Gastroesophageal sphincter (tissue), 4 donors: ENCODE results near the gene ZCCHC17. TPM values are rescaled to one million over a fixed set of nuclear protein-coding genes. Genes with fewer than 3 reads are reported as not detected.
A peak's percentile ranks its signal among the peaks of the same experiment; 100 is the strongest.

Experiments used
- ATAC-seq: fragments of 150-250 bp; one replicate; pipeline ENCODE4 v1.9.1; 2016; ENCODE audit warnings: mild to moderate bottlenecking, moderate library complexity
- H3K27ac ChIP-seq, 4 donors: fragments of 200-600 bp; sonication (generic) in 3 of 4; 1 replicate in 3 of 4; 2 replicates in 1 of 4; pipeline ENCODE4 v1.5.1; 2016 to 2019
- H3K27me3 ChIP-seq: fragments of 200-600 bp; sonication (generic); one replicate; pipeline ENCODE4 v1.5.1; 2019
- H3K36me3 ChIP-seq, 2 donors: fragments of 200-600 bp; sonication (generic); one replicate each; pipeline ENCODE4 v1.5.1; 2019; ENCODE audit warnings: control low read depth in 1 of 2
- H3K4me1 ChIP-seq, 3 donors: fragments of 200-600 bp; sonication (generic); 1 replicate in 2 of 3; 2 replicates in 1 of 3; pipeline ENCODE4 v1.5.1; 2016 to 2019; ENCODE audit warnings: control low read depth in 2 of 3
- H3K4me3 ChIP-seq, 2 donors: fragments of 200-600 bp; sonication (generic); one replicate each; pipeline ENCODE4 v1.5.1; 2019; ENCODE audit warnings: mild to moderate bottlenecking in 1 of 2, moderate library complexity in 1 of 2
- H3K9me3 ChIP-seq, 3 donors: fragments of 200-600 bp; sonication (generic); one replicate each; pipeline ENCODE4 v1.5.1; 2017 to 2019; ENCODE audit warnings: control low read depth in 2 of 3
- EP300 ChIP-seq: sonication (generic); formaldehyde crosslinking; IDR thresholded peaks from one replicate; pipeline ENCODE4 v1.6.1; 2017; ENCODE audit warnings: antibody characterized with exemption, mild to moderate bottlenecking
- POLR2A ChIP-seq, 2 donors: fragments of 450-650 bp; IDR thresholded peaks; one replicate each; pipeline ENCODE4 v1.6.1; 2017; ENCODE audit warnings: antibody characterized with exemption in 2 of 2, mild to moderate bottlenecking in 2 of 2, moderate library complexity in 1 of 2
- POLR2AphosphoS5 ChIP-seq: sonication (generic); formaldehyde crosslinking; IDR thresholded peaks from one replicate; pipeline ENCODE4 v1.6.1; 2017; ENCODE audit warnings: antibody characterized with exemption
- WGBS, 2 donors: methylation state at CpG; one replicate each; pipeline ENCODE4 v1.1.5; 2018; ENCODE audit warnings: low coverage in 1 of 2; 5-methylcytosine and 5-hydroxymethylcytosine counted together
- total RNA-seq, 4 donors: library from RNA; depleted of rRNA; stranded (reverse); fragments of >200 nt; gene quantifications; one replicate each; pipeline ENCODE4 v1.1.0, GENCODE V29; 2016
- TF ChIP-seq, protein P1 (sequence below), 4 experiments: fragments of 200-600 bp in 2 of 4; fragments of 450-650 bp in 2 of 4; sonication (generic) in 1 of 4; IDR thresholded peaks; one replicate each; pipeline ENCODE4 v1.5.1; 2017 to 2019; ENCODE audit warnings: antibody characterized with exemption in 4 of 4, mild to moderate bottlenecking in 2 of 4, moderate library complexity in 2 of 4

The ZCCHC17 gene
- total RNA-seq, 4 donors from 2014 or later: 25.4 to 28.7 (median 27.4) TPM

DNA sequence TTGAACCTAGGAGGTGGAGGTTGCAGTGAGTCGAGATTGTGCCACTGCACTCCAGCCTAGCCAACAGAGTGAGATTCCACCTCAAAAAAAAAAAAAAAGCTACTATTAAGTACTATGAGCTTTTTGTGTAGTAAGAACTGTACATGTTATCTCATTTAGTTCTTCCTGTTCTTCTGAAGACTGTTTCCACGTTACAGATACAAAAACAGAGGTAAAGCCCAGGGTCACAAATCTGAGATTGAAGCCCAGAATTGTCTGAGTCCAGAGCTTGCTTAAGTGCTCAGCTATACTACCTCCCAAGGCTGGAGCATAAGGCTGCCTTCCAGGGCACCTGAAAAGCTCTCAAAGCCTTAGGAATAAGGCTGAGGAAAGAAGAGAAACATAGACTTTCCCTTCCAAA is 73.2 kb downstream of the ZCCHC17 start:
- ATAC-seq: no peak
- H3K36me3 ChIP-seq: peaks cover 0 to 27% of the 10 kb centered on the region in 2 donors
- 40 to 69% methylated on average over 1 to 2 of the region's 2 CpGs for WGBS, 2 donors
- H3K9me3 ChIP-seq: no peaks in the 10 kb centered on the region
- no peak for TF ChIP-seq POLR2AphosphoS5
- TF ChIP-seq EP300: no peak
- TF ChIP-seq, protein P1, sequence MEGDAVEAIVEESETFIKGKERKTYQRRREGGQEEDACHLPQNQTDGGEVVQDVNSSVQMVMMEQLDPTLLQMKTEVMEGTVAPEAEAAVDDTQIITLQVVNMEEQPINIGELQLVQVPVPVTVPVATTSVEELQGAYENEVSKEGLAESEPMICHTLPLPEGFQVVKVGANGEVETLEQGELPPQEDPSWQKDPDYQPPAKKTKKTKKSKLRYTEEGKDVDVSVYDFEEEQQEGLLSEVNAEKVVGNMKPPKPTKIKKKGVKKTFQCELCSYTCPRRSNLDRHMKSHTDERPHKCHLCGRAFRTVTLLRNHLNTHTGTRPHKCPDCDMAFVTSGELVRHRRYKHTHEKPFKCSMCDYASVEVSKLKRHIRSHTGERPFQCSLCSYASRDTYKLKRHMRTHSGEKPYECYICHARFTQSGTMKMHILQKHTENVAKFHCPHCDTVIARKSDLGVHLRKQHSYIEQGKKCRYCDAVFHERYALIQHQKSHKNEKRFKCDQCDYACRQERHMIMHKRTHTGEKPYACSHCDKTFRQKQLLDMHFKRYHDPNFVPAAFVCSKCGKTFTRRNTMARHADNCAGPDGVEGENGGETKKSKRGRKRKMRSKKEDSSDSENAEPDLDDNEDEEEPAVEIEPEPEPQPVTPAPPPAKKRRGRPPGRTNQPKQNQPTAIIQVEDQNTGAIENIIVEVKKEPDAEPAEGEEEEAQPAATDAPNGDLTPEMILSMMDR (IDR thresholded peaks at IDR 0.05): no peak
- TF ChIP-seq POLR2A (IDR thresholded peaks at IDR 0.05): no peak
- H3K4me1 ChIP-seq: peaks cover 0 to 75% (median 27%) of the 10 kb centered on the region in 3 donors
- peak overlapping the region in 3 of 4 donors; percentile 63 to 90 (median 90) for H3K27ac ChIP-seq
- no peak overlapping the region for H3K4me3 ChIP-seq
- no peaks in the 10 kb centered on the region for H3K27me3 ChIP-seq

DNA sequence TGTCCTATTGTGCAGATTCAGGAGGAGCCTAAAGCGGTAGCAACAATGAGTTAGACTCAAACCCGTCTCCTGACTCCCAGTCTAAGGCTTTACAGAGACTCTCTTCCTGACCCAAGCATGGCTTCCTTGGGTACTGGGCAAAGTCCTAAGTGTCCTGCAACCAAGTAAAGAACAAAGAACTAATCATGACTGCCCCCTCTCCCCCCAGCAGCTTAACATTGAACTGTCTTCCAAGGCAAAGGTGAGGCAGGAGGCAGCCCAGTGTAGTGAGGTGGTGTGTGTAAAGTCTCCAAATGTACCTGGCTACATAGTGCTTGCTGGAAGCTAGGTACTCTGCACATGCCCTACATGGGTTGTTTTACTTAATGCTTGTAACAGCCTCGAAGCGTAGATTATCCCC is 73.7 kb downstream of the ZCCHC17 start:
- no peak for TF ChIP-seq EP300
- TF ChIP-seq, protein P1 (IDR thresholded peaks at IDR 0.05): no peak
- TF ChIP-seq POLR2AphosphoS5: no peak
- no peak for TF ChIP-seq POLR2A (IDR thresholded peaks at IDR 0.05)
- peak overlapping the region in 2 of 4 donors; percentile 90 for H3K27ac ChIP-seq
- no peak for ATAC-seq
- peaks cover 0 to 21% of the 10 kb centered on the region in 2 donors for H3K36me3 ChIP-seq
- no peaks in the 10 kb centered on the region for H3K27me3 ChIP-seq
- no peak overlapping the region for H3K4me3 ChIP-seq
- WGBS, 2 donors: 97 to 100% methylated on average over 2 to 4 of the region's 4 CpGs
- H3K4me1 ChIP-seq: peaks cover 0 to 71% (median 27%) of the 10 kb centered on the region in 3 donors
- no peaks in the 10 kb centered on the region for H3K9me3 ChIP-seq

DNA sequence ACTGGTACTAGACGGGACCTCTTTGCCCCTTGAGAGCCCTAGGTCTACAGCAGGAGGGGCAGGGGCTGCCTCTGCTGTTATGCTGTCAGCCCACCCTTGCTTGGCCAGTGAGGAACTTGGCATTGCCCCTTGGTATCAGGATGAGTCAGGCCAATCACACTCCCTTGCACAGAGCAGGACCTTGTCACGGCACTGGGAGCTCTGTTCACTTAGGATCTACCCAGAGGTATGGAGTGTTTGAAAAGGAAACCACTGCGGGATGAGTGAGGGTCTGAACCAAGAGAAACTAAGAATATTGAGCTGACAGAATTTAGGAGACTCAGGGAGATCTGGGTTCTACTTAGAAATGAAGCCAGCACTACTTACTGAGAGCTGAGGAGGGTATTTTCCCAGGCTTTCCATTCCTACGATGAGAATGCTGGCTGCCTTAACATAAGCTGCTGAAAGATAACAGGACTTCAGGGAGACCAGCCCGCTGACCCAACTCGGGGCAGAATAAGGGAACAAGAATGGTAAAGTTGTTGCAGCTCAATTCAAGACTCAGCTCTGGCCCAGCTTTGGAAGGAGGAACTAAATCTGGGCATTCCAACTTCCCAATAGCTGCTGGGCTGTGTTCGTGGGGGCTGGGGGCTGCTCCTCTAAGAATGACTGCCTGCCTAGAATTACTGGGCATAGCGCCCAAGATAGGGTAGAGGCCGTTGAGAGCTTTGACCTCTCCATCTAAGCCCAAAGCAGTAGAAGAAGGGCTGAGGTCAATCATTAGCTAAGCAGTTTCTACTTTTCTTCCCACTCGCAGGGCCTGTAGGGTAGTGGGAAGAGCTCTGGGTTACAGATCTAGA is 74.5 kb downstream of the ZCCHC17 start:
- ATAC-seq: no peak
- no peak for TF ChIP-seq POLR2A (IDR thresholded peaks at IDR 0.05)
- no peak for TF ChIP-seq EP300
- no peak for TF ChIP-seq POLR2AphosphoS5
- Histone ChIP-seq H3K4me3 (no peak overlapping the region), H3K9me3 (no peaks in the 10 kb centered on the region), H3K27ac (peak overlapping the region in 3 of 4 donors; percentile 28 to 90 (median 90)), H3K4me1 (peaks cover 0 to 71% (median 27%) of the 10 kb centered on the region in 3 donors), H3K36me3 (peaks cover 0 to 14% of the 10 kb centered on the region in 2 donors), H3K27me3 (no peaks in the 10 kb centered on the region)
- WGBS, 2 donors: 65 to 67% methylated on average over 6 to 8 of the region's 10 CpGs

DNA sequence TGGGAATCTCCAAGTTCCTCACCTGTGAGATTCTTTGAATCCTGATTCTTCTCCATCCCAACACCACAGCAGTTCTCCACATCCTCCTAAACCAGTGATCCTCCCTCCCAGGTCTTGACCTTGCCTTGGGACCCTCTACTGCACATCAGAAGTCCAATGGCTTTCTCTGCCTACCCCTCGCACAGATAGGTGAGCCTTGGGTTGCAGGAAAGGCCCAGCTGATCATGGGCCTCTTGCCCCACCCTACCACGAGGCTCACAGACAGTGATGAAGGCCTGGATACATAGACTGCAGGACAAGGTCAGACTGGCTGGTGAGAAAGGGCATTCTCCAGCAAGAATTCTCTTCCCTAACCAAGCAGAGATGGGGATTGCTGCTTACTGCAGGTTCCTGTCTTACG is 75.2 kb downstream of the ZCCHC17 start:
- peak overlapping the region in 1 of 2 donors; percentile 57 for H3K4me3 ChIP-seq
- no peaks in the 10 kb centered on the region for H3K9me3 ChIP-seq
- no peaks in the 10 kb centered on the region for H3K27me3 ChIP-seq
- no peak for TF ChIP-seq POLR2AphosphoS5
- no peak for TF ChIP-seq EP300
- TF ChIP-seq, protein P1 (IDR thresholded peaks at IDR 0.05): no peak
- no peak for TF ChIP-seq POLR2A (IDR thresholded peaks at IDR 0.05)
- H3K4me1 ChIP-seq: peaks cover 0 to 71% (median 27%) of the 10 kb centered on the region in 3 donors
- peaks cover 0 to 6% of the 10 kb centered on the region in 2 donors for H3K36me3 ChIP-seq
- ATAC-seq: no peak
- WGBS, 2 donors: 50 to 55% methylated on average over 1 to 2 of the region's 3 CpGs
- peak overlapping the region in 3 of 4 donors; percentile 28 to 90 (median 90) for H3K27ac ChIP-seq

DNA sequence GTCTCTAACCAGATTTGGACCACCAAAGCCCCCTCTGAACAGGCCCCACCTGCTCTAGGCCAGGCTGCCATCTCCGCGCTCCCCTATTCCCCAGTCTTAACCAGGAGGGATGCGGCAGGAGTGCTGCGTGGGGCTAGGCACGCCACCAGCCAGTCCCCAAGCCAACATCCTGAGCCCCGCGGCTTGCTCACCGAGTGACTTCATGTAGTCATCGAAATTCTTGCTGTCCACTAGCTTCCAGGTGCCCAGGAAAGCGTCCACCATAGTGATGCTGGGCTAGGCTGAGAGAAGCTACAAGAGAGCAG is 75.9 kb downstream of the ZCCHC17 start:
- H3K9me3 ChIP-seq: no peaks in the 10 kb centered on the region
- peak overlapping the region; percentile 33 to 57 for H3K4me3 ChIP-seq
- peaks cover 0 to 71% (median 27%) of the 10 kb centered on the region in 3 donors for H3K4me1 ChIP-seq
- peak overlapping the region; percentile 62 to 90 (median 88) for H3K27ac ChIP-seq
- WGBS, 2 donors: 100% methylated on average over 2 of the region's 10 CpGs; no CpG with 5 or more reads in 1 of the 2 donors
- TF ChIP-seq EP300 (no peak), POLR2A (IDR thresholded peaks at IDR 0.05) (no peak), POLR2AphosphoS5 (no peak)
- TF ChIP-seq, protein P1 (IDR thresholded peaks at IDR 0.05): no peak
- H3K36me3 ChIP-seq: no peaks in the 10 kb centered on the region
- ATAC-seq: no peak
- no peaks in the 10 kb centered on the region for H3K27me3 ChIP-seq
